H1 (cell line): ENCODE data around the gene DBNDD2. TPM values are rescaled to one million over a fixed set of nuclear protein-coding genes. Genes with fewer than 3 reads are reported as not detected.
A peak's percentile ranks its signal among the peaks of the same experiment; 100 is the strongest.

Source experiments
- CTCF ChIA-PET: fragments of 300-600 bp; sonication (Branson Sonifier 250); formaldehyde crosslinking; loops from one replicate; lab custom pipeline; 2021; ENCODE audit not compliant: partially characterized antibody; lab: Charles Lee
- POLR2A ChIA-PET: fragments of 300-600 bp; sonication (Branson Sonifier 250); formaldehyde crosslinking; loops from one replicate; lab custom pipeline; 2021; ENCODE audit warnings: inconsistent platforms; ENCODE audit not compliant: partially characterized antibody; lab: Charles Lee
- DNase-seq, 2 experiments: peaks; one replicate each; pipeline versions ENCODE4 v3.0.0 to v3.0.0-alpha.2; 2010 to 2022; ENCODE audit warnings: low spot score in 2 of 2, low read depth in 1 of 2, mixed read lengths in 1 of 2
- FAIRE-seq: peaks from 2 replicates; lab custom pipeline; 2011; peaks lifted over from hg19 to GRCh38; lab: Jason Lieb, UNC
- H2AFZ ChIP-seq: 2 replicates; pipeline ENCODE4 v1.8.1; 2012; ENCODE audit warnings: low read length, inconsistent platforms
- H2AK5ac ChIP-seq: 2 replicates; pipeline ENCODE4 v1.6.1; 2013; ENCODE audit warnings: low read depth, low read length
- H2BK120ac ChIP-seq: replicated peaks from 2 replicates; pipeline ENCODE3; 2013; ENCODE audit warnings: low read depth, low read length, inconsistent platforms
- H2BK12ac ChIP-seq: 2 replicates; pipeline ENCODE4 v1.6.1; 2013; ENCODE audit warnings: low read depth, low read length
- H2BK15ac ChIP-seq: 2 replicates; pipeline ENCODE4 v1.6.1; 2013; ENCODE audit warnings: low read length
- H2BK20ac ChIP-seq: 2 replicates; pipeline ENCODE4 v1.6.1; 2013; ENCODE audit warnings: low read length
- H2BK5ac ChIP-seq: 2 replicates; pipeline ENCODE4 v1.6.1; 2013; ENCODE audit warnings: low read depth, low read length
- H3K14ac ChIP-seq: 2 replicates; pipeline ENCODE4 v1.6.1; 2013; ENCODE audit warnings: inconsistent platforms; ENCODE audit not compliant: insufficient read length
- H3K18ac ChIP-seq: 2 replicates; pipeline ENCODE4 v1.6.1; 2013; ENCODE audit warnings: low read length; ENCODE audit errors: extremely low read depth
- H3K23ac ChIP-seq: 2 replicates; pipeline ENCODE4 v1.6.1; 2013; ENCODE audit warnings: inconsistent platforms; ENCODE audit not compliant: insufficient read length
- H3K23me2 ChIP-seq: 2 replicates; pipeline ENCODE4 v1.6.1; 2013; ENCODE audit warnings: low read depth, low read length
- H3K27ac ChIP-seq: 2 replicates; pipeline ENCODE4 v1.6.1; 2011; ENCODE audit warnings: low read depth, low read length, inconsistent platforms
- H3K27me3 ChIP-seq, 4 experiments: replicated peaks in 1 of 4; 1 replicate in 1 of 4; 2 replicates in 3 of 4; pipeline versions ENCODE4 v1.6.1 to v1.8.1; 2011 to 2013; ENCODE audit warnings: low read length in 3 of 4, mild to moderate bottlenecking in 3 of 4, inconsistent platforms in 2 of 4, mixed read lengths in 2 of 4, moderate library complexity in 1 of 4; ENCODE audit not compliant: control insufficient read depth in 3 of 4, insufficient read depth in 3 of 4; ENCODE audit errors: extremely low read depth in 1 of 4
- H3K36me3 ChIP-seq, 4 experiments: 2 replicates each; pipeline versions ENCODE4 v1.6.1 to v1.8.1; 2011 to 2013; ENCODE audit warnings: mild to moderate bottlenecking in 4 of 4, low read length in 3 of 4, moderate library complexity in 2 of 4, control low read depth in 1 of 4, inconsistent platforms in 1 of 4; ENCODE audit not compliant: insufficient read depth in 4 of 4, control insufficient read depth in 2 of 4
- H3K4ac ChIP-seq: replicated peaks from 2 replicates; pipeline ENCODE3; 2013; ENCODE audit warnings: low read length, low read depth, mixed read lengths, inconsistent platforms; ENCODE audit not compliant: insufficient read length
- H3K4me1 ChIP-seq, 4 experiments: replicated peaks in 1 of 4; 1 replicate in 1 of 4; 2 replicates in 3 of 4; pipeline versions ENCODE4 v1.6.1 to v1.8.1; 2011 to 2013; ENCODE audit warnings: low read length in 3 of 4, inconsistent platforms in 2 of 4, mixed read lengths in 1 of 4; ENCODE audit not compliant: insufficient read depth in 4 of 4, control insufficient read depth in 3 of 4
- H3K4me2 ChIP-seq, 2 experiments: 2 replicates each; pipeline versions ENCODE4 v1.6.1 to v1.8.1; 2011 to 2013; ENCODE audit warnings: low read depth in 2 of 2, low read length in 2 of 2, control low read depth in 1 of 2, inconsistent platforms in 1 of 2, mild to moderate bottlenecking in 1 of 2; ENCODE audit not compliant: insufficient read depth in 1 of 2
- H3K4me3 ChIP-seq, 4 experiments: fragments of 200-600, 300-600 bp in 1 of 4; sonication (generic), shearing (Covaris generic), sonication (Bioruptor Twin) in 1 of 4; 2 replicates each; pipeline versions ENCODE4 v1.5.1 to v1.8.1; 2011 to 2016; ENCODE audit warnings: low read length in 4 of 4, low read depth in 3 of 4, control low read depth in 2 of 4, inconsistent platforms in 2 of 4, mild to moderate bottlenecking in 2 of 4, mixed read lengths in 1 of 4, moderate library complexity in 1 of 4; ENCODE audit not compliant: insufficient read depth in 2 of 4; ENCODE audit errors: extremely low read depth in 1 of 4
- H3K56ac ChIP-seq: replicated peaks from 2 replicates; pipeline ENCODE3; 2013; ENCODE audit warnings: low read depth, mild to moderate bottlenecking, mixed read lengths, low read length, inconsistent platforms; ENCODE audit not compliant: insufficient read length
- H3K79me1 ChIP-seq: 2 replicates; pipeline ENCODE4 v1.6.1; 2013; ENCODE audit warnings: low read depth, low read length, control low read depth
- H3K79me2 ChIP-seq, 2 experiments: 2 replicates each; pipeline versions ENCODE4 v1.6.1 to v1.8.1; 2012 to 2013; ENCODE audit warnings: low read length in 2 of 2, mild to moderate bottlenecking in 2 of 2, inconsistent platforms in 1 of 2; ENCODE audit not compliant: insufficient read depth in 2 of 2, control insufficient read depth in 1 of 2
- H3K9ac ChIP-seq, 4 experiments: replicated peaks in 1 of 4; 1 replicate in 1 of 4; 2 replicates in 3 of 4; pipeline versions ENCODE4 v1.6.1 to v1.8.1; 2011 to 2013; ENCODE audit warnings: low read depth in 3 of 4, low read length in 3 of 4, control low read depth in 2 of 4, mild to moderate bottlenecking in 2 of 4, moderate library complexity in 2 of 4, inconsistent platforms in 1 of 4; ENCODE audit errors: extremely low read depth in 1 of 4
- H3K9me3 ChIP-seq, 2 experiments: 2 replicates each; pipeline versions ENCODE4 v1.6.1 to v1.8.1; 2012 to 2013; ENCODE audit warnings: mild to moderate bottlenecking in 2 of 2, moderate library complexity in 2 of 2, control low read depth in 1 of 2, inconsistent platforms in 1 of 2, low read depth in 1 of 2, low read length in 1 of 2, mixed read lengths in 1 of 2; ENCODE audit not compliant: insufficient read depth in 2 of 2
- H4K20me1 ChIP-seq, 2 experiments: replicated peaks in 1 of 2; 2 replicates each; pipeline versions ENCODE3 to v1.8.1; 2011 to 2013; ENCODE audit warnings: inconsistent platforms in 2 of 2, low read length in 2 of 2, mild to moderate bottlenecking in 1 of 2; ENCODE audit not compliant: insufficient read depth in 2 of 2, control insufficient read depth in 1 of 2
- H4K5ac ChIP-seq: 2 replicates; pipeline ENCODE4 v1.6.1; 2013; ENCODE audit warnings: low read length, low read depth, mixed read lengths, inconsistent platforms; ENCODE audit not compliant: insufficient read length
- H4K8ac ChIP-seq: 2 replicates; pipeline ENCODE4 v1.8.0; 2013; ENCODE audit warnings: mild to moderate bottlenecking, moderate library complexity, low read length, inconsistent platforms; ENCODE audit not compliant: insufficient read depth; ENCODE audit errors: extremely low read depth
- H4K91ac ChIP-seq: replicated peaks from 2 replicates; pipeline ENCODE3; 2013; ENCODE audit warnings: low read length, mixed read lengths, inconsistent platforms; ENCODE audit not compliant: insufficient read length
- ASH2L ChIP-seq: fragments of 200-600, 300-600 bp; sonication (generic); IDR thresholded peaks from one replicate; pipeline ENCODE4 v1.7.1; 2017; ENCODE audit warnings: low read length
- EZH2 ChIP-seq: fragments of 200-600 bp; sonication (generic); IDR thresholded peaks from 2 replicates; pipeline ENCODE4 v1.7.1; 2012; ENCODE audit warnings: low read depth, mild to moderate bottlenecking, moderate library complexity, low read length, inconsistent platforms; ENCODE audit not compliant: severe bottlenecking
- JUN ChIP-seq: IDR thresholded peaks from 2 replicates; pipeline ENCODE4 v1.6.1; 2011; ENCODE audit warnings: low read depth, mild to moderate bottlenecking, improper control_type of control experiment, low read length
- JUND ChIP-seq: IDR thresholded peaks from 2 replicates; pipeline ENCODE4 v1.6.1; 2011; ENCODE audit warnings: mild to moderate bottlenecking, improper control_type of control experiment, low read length
- PHF8 ChIP-seq: fragments of 200-600 bp; sonication (generic); conservative IDR thresholded peaks from 2 replicates; pipeline ENCODE4 v1.7.1; 2012; ENCODE audit warnings: low read depth, mild to moderate bottlenecking, inconsistent platforms, low read length, moderate library complexity
- TAF1 ChIP-seq: IDR thresholded peaks from 2 replicates; pipeline ENCODE4 v1.6.1; 2011; ENCODE audit warnings: mild to moderate bottlenecking, low read depth, low read length
- TBP ChIP-seq: IDR thresholded peaks from 2 replicates; pipeline ENCODE4 v1.6.1; 2011; ENCODE audit warnings: low read depth, low read length, improper control_type of control experiment
- WGBS, 2 experiments: shearing (Covaris generic) in 1 of 2; methylation state at CpG; one replicate each; pipeline versions ENCODE4 v1.1.6 to v1.1.7; 2013 to 2015; ENCODE audit warnings: low lambda C conversion rate in 2 of 2, mixed read lengths in 2 of 2, inconsistent platforms in 1 of 2, low coverage in 1 of 2, missing lambda C conversion rate in 1 of 2; ENCODE audit not compliant: insufficient replicate concordance in 2 of 2, insufficient coverage in 1 of 2, insufficient read length in 1 of 2; ENCODE audit errors: extremely low coverage in 1 of 2, missing lambda C conversion rate in 1 of 2; 5-methylcytosine and 5-hydroxymethylcytosine counted together
- polyA plus RNA-seq, 7 experiments: library from polyadenylated mRNA; depleted of rRNA in 3 of 7; stranded (reverse) in 5 of 7; unstranded in 2 of 7; fragments of >200 nt in 5 of 7; fragments of 200-250 nt in 2 of 7; gene quantifications; 1 replicate in 5 of 7; 2 replicates in 1 of 7; 4 replicates in 1 of 7; pipeline versions ENCODE4 v1.2.1 to v1.2.3, GENCODE V29; 2011 to 2013; ENCODE audit warnings: missing spikeins in 2 of 7, mixed read lengths in 2 of 7
- total RNA-seq: library from RNA; stranded (reverse); fragmentation: NEBNext Ultra II Directional; extraction: Animal tissue kit (Norgen Biotek cat#: 25700); gene quantifications from 2 replicates; pipeline ENCODE4 v1.2.1, GENCODE V29; 2021

The DBNDD2 gene
- total and polyA plus RNA-seq, 2 of the 8 experiments (the other 6 are each of a cell fraction or from before 2014, with no cell fraction given), result 55.8 to 96.3 TPM

DNA sequence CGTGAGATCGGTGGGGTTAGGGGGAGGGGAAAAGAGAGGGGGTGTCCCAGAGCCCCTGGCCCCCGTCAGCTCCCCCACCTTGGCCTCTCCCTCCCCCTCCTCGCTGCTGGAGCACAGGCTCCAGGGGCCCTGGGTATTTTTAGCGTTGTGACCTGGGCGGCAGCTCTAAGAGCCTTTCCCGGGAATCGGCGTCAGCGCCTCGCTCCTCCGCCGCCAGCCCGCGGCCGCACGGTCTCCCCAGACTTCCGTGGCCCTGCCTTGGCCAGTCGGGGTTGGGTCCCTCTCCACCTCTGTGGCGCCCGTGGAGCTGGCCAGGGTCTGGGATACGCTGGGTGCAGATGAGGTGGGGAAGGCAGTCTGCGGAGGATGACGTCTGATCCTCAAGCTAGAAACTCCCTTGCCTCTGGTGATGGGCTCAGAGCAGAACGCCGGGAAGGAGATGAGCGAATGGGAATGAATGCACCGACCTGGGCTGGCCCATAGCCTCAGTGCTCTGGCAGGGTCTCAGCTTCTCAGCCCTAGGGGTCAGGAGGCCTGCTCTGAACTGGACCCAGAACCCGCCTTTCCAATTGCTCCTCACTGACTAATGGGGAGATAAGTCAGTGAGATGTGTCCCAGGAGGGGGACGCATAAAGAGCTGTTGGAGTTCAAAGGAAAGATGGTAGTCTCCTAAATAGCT is 883 bp upstream of the DBNDD2 start:
- peak overlapping the region; percentile 93; the same call in 1 of the 2 replicates for H4K8ac ChIP-seq
- no peak overlapping the region for H4K91ac ChIP-seq
- peaks cover 5 to 15% (median 13%) of the 10 kb centered on the region in 4 experiments for H3K36me3 ChIP-seq
- CTCF ChIA-PET, result interaction anchor here (0.5 to 12.6 kb wide), 20 partner anchors 8 to 587 kb away, joined by 3 to 127 read pairs (median 3); partner anchors contain the start of genes PIGT, SYS1 and TP53TG5
- H3K9me3 ChIP-seq, result no peaks in the 10 kb centered on the region
- peaks cover 4 to 5% of the 10 kb centered on the region in 2 experiments for H4K20me1 ChIP-seq
- H3K4me3 ChIP-seq, result peak overlapping the region; percentile 82 to 86 (median 84)
- no peak overlapping the region for H2AK5ac ChIP-seq
- H3K23ac ChIP-seq, result no peak overlapping the region
- no peak overlapping the region for H3K27ac ChIP-seq
- peaks cover 0 to 9% of the 10 kb centered on the region in 2 experiments; a peak in 1 of 4 replicates for H3K79me2 ChIP-seq
- no peak overlapping the region for H2BK120ac ChIP-seq
- peak overlapping the region; percentile 77 to 98 for H3K4me2 ChIP-seq
- peak overlapping the region; percentile 80 for H3K18ac ChIP-seq
- no peak overlapping the region for H2AFZ ChIP-seq
- peak overlapping the region in 3 of 4 experiments; percentile 26 to 86 (median 65); a peak in 5 of 7 replicates for H3K9ac ChIP-seq
- H3K27me3 ChIP-seq, result peaks cover 2 to 20% (median 10%) of the 10 kb centered on the region in 4 experiments; a peak in 6 of 7 replicates
- 0 out of 2 replicates have a peak overlapping the region, but pooled peaks have one; percentile 19 for H2BK15ac ChIP-seq
- H2BK5ac ChIP-seq, result peak overlapping the region; percentile 40; the same call in 1 of the 2 replicates
- no peaks in the 10 kb centered on the region for H3K79me1 ChIP-seq
- no peak for DNase-seq
- POLR2A ChIA-PET, result interaction anchor here (0.8 to 5.7 kb wide), 18 partner anchors 11 to 304 kb away, joined by 3 to 71 read pairs (median 4); partner anchors contain the start of genes PIGT, SDC4 and SYS1
- H3K23me2 ChIP-seq, result peaks cover 21% of the 10 kb centered on the region
- H3K4me1 ChIP-seq, result peaks cover 0 to 8% (median 3%) of the 10 kb centered on the region in 4 experiments; a peak in 4 of 7 replicates
- no peak overlapping the region for H3K56ac ChIP-seq
- no peak for FAIRE-seq
- H3K4ac ChIP-seq, result peak overlapping the region; percentile 40
- no peak overlapping the region for H3K14ac ChIP-seq
- H2BK12ac ChIP-seq, result peak overlapping the region; percentile 80
- H4K5ac ChIP-seq, result no peak overlapping the region
- H2BK20ac ChIP-seq, result no peak overlapping the region
- WGBS, 2 experiments, result 8% methylated on average over 29 of the region's 30 CpGs; no CpG with 5 or more reads in 1 of the 2 experiments
- TF ChIP-seq JUND, result no peak
- 0 out of 2 replicates have a peak, but pooled peaks have one; percentile 21 for TF ChIP-seq TAF1
- peak; percentile 30; the same call in 1 of the 2 replicates for TF ChIP-seq PHF8
- peak; percentile 17 for TF ChIP-seq ASH2L
- no peak for TF ChIP-seq JUN
- TF ChIP-seq TBP, result peak; percentile 33; the same call in 1 of the 2 replicates
- TF ChIP-seq EZH2, result no peak
